ENCODE results near the gene FGD6.

DNA sequence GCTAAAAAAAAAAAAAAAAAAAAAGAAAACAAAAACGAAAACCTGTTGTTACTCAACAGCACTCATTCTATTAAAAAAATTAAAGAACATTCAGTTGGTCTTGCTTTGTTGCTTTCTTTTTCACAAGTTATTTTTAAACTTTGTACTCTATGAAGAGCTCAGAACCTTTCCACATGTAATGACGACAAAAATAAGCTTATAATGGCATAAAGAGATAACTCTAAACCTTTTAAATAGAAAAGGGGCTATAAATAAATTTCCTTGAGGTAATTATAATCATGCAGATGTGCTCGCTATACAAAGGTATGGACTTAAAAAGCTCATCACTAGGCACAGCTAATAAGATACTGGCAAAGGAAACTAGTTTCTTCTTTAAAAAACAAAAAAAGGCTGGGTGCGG is 157.3 kb downstream of the FGD6 start:
- TF ChIP-seq, protein P1, sequence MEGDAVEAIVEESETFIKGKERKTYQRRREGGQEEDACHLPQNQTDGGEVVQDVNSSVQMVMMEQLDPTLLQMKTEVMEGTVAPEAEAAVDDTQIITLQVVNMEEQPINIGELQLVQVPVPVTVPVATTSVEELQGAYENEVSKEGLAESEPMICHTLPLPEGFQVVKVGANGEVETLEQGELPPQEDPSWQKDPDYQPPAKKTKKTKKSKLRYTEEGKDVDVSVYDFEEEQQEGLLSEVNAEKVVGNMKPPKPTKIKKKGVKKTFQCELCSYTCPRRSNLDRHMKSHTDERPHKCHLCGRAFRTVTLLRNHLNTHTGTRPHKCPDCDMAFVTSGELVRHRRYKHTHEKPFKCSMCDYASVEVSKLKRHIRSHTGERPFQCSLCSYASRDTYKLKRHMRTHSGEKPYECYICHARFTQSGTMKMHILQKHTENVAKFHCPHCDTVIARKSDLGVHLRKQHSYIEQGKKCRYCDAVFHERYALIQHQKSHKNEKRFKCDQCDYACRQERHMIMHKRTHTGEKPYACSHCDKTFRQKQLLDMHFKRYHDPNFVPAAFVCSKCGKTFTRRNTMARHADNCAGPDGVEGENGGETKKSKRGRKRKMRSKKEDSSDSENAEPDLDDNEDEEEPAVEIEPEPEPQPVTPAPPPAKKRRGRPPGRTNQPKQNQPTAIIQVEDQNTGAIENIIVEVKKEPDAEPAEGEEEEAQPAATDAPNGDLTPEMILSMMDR (IDR thresholded peaks at IDR 0.05) = no peak
- no peak for TF ChIP-seq POLR2A (IDR thresholded peaks at IDR 0.05)

All from testis (tissue), 2 donors.